GM12875 (cell line): Measurements from ENCODE around the gene ZDHHC14.

Experiments
- H3K4me3 ChIP-seq: one replicate; pipeline ENCODE4 v1.5.1; 2011; ENCODE audit warnings: low read depth, low read length, control low read depth
- CTCF ChIP-seq: IDR thresholded peaks from 2 replicates; pipeline ENCODE4 v1.5.1; 2011; ENCODE audit warnings: low read depth, mild to moderate bottlenecking, control low read depth, inconsistent platforms, low read length, moderate library complexity, borderline replicate concordance; ENCODE audit not compliant: insufficient read depth

The ZDHHC14 gene

GRCh38 chr6:157614026-157614568, 233.1 kb downstream of the ZDHHC14 start:
- 0 out of 2 replicates have a peak, but pooled peaks have one; percentile 9 for TF ChIP-seq CTCF
- H3K4me3 ChIP-seq, result no peak overlapping the region

- H3K4me3 ChIP-seq, result no peak overlapping the region
- no peak for TF ChIP-seq CTCF
Measured at GRCh38 chr6:157615420-157615769, 234.4 kb downstream of the ZDHHC14 start.

- H3K4me3 ChIP-seq, result no peak overlapping the region
- no peak for TF ChIP-seq CTCF
Measured at GRCh38 chr6:157615951-157616350, 235.0 kb downstream of the ZDHHC14 start.

- H3K4me3 ChIP-seq, result no peak overlapping the region
- no peak for TF ChIP-seq CTCF
Measured at GRCh38 chr6:157620944-157621343, 240.0 kb downstream of the ZDHHC14 start.

GRCh38 chr6:157621406-157621805, 240.4 kb downstream of the ZDHHC14 start:
- H3K4me3 ChIP-seq, result no peak overlapping the region
- TF ChIP-seq CTCF, result no peak

- no peak for TF ChIP-seq CTCF
- no peak overlapping the region for H3K4me3 ChIP-seq
Measured at GRCh38 chr6:157622427-157622826, 241.4 kb downstream of the ZDHHC14 start.

- no peak for TF ChIP-seq CTCF
- H3K4me3 ChIP-seq, result no peak overlapping the region
Measured at GRCh38 chr6:157625111-157625510, 244.1 kb downstream of the ZDHHC14 start.
